Urinary bladder (tissue), 4 donors: ENCODE data around the gene SMS. TPM values are rescaled to one million over a fixed set of nuclear protein-coding genes. Genes with fewer than 3 reads are reported as not detected.
"Not testable (repeated sequence)": the region's sequence is repeated elsewhere in the genome, so short reads cannot be mapped to it uniquely, and the experiment has no call there.

Source experiments
- DNase-seq: peaks from one replicate; pipeline ENCODE4 v3.0.0-alpha.2; 2015; ENCODE audit errors: extremely low spot score
- H3K27ac ChIP-seq: one replicate; pipeline ENCODE4 v1.5.1; 2013; ENCODE audit warnings: low read depth, mild to moderate bottlenecking, moderate library complexity
- H3K36me3 ChIP-seq: one replicate; pipeline ENCODE4 v1.6.1; 2013; ENCODE audit warnings: mild to moderate bottlenecking, moderate library complexity; ENCODE audit not compliant: insufficient read depth
- H3K4me1 ChIP-seq: one replicate; pipeline ENCODE4 v1.6.1; 2013; ENCODE audit warnings: mild to moderate bottlenecking, moderate library complexity; ENCODE audit not compliant: insufficient read depth
- H3K4me3 ChIP-seq: one replicate; pipeline ENCODE4 v1.5.1; 2013; ENCODE audit warnings: low read depth, low read length
- WGBS: extraction: QIAGEN DNeasy Blood & Tissue Kit; methylation state at CpG from one replicate; pipeline ENCODE4 v1.1.7; 2013; 5-methylcytosine and 5-hydroxymethylcytosine counted together
- polyA plus RNA-seq: library from polyadenylated mRNA; stranded (reverse); fragments of 200-250 nt; gene quantifications from one replicate; pipeline ENCODE4 v1.2.3, GENCODE V29; 2013
- total RNA-seq: library from RNA; depleted of rRNA; stranded (reverse); fragments of >200 nt; gene quantifications from one replicate; pipeline ENCODE4 v1.2.3, GENCODE V29; 2014
- donor health status: healthy with polysubstance abuse.
- donor health status: healthy.

SMS gene
- total and polyA plus RNA-seq, 2 donors = 62.3 to 69.6 TPM

DNA sequence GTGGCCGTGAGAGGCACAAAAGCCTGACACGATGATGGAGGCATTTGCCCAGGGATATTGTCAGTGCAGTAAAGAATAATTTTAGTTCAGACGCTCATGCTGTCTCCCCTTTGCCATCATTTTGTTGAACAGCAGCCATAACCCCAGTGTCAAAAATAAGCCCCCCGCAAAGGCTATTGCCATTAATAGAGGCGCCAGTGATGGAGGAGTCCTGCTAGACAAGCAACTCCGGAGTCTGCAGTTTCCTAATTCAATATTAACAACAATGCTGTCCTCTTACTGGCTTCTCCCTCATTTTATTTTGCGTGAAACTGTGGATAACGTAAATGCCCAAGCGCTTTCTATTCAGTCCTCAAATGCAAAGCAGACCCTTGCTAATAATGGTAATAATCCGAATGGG lies 603 bp upstream of the SMS start:
- peak overlapping the region; percentile 82 for H3K4me3 ChIP-seq
- 32% methylated on average over 10 of the region's 10 CpGs for WGBS
- peak overlapping the region; percentile 27 for H3K27ac ChIP-seq
- H3K36me3 ChIP-seq = no peaks in the 10 kb centered on the region
- no peak for DNase-seq
- H3K4me1 ChIP-seq = no peaks in the 10 kb centered on the region

DNA sequence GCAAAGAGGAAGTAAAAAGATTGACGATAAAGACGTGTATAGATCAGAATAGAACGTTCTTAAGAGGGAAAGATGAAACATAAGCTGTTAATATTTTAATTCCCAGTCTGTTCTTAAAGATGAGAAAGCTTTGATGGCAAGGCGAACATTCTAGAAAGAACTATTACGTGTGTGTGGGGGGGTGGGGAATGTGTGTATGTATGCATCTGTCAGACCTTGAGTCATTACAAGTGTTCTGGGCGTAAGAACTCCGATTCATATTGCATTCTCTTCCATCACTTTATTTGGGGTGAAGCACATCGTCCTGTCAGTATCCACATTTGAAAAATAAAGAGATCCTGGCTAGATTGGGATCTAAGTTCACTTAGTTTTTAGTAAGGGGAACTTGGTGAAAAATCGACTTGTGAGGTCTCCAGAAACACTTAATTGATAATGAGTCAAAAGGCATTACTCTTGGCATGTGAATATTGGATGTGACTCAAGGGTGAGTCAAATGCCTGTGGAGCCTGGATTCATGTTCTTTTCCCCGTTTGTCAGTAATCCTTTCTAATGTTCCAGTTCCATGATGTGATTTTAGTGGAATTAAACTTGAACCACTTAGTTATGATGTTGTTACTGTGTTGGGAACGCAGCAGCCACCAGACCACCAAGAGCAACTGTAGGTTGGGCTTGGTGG lies 3.1 kb downstream of the SMS start:
- 56% methylated on average over 11 of the region's 11 CpGs for WGBS
- H3K27ac ChIP-seq = no peak overlapping the region
- no peaks in the 10 kb centered on the region for H3K4me1 ChIP-seq
- no peak for DNase-seq
- H3K36me3 ChIP-seq = no peaks in the 10 kb centered on the region
- H3K4me3 ChIP-seq = no peak overlapping the region

DNA sequence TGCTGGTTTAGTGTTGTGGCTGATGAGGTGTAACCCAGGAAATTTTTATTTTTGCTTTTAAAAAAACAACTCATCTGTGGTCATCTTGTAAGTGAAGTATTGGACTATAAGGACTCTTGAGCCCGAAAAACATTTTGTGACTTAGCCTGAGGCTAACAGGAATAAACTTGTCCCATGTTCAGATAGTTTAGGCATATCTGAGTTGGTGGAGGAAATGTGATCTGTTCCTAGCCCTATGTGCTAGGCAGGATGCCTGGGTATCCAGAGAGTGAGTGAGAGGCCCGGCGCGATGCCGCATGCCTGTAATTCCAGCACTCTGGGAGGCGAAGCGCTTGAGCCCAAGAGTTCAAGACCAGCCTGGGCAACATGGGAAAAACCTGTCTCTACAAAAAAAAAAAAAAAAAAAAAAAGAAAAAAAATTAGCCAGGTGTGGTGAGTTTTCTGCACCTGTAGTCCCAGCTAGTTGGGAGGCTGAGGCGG lies 3.7 kb downstream of the SMS start:
- H3K36me3 ChIP-seq = no peaks in the 10 kb centered on the region
- H3K4me1 ChIP-seq = no peaks in the 10 kb centered on the region
- H3K27ac ChIP-seq = no peak overlapping the region
- WGBS = 80% methylated on average over 8 of the region's 8 CpGs
- H3K4me3 ChIP-seq = no peak overlapping the region
- no peak for DNase-seq

DNA sequence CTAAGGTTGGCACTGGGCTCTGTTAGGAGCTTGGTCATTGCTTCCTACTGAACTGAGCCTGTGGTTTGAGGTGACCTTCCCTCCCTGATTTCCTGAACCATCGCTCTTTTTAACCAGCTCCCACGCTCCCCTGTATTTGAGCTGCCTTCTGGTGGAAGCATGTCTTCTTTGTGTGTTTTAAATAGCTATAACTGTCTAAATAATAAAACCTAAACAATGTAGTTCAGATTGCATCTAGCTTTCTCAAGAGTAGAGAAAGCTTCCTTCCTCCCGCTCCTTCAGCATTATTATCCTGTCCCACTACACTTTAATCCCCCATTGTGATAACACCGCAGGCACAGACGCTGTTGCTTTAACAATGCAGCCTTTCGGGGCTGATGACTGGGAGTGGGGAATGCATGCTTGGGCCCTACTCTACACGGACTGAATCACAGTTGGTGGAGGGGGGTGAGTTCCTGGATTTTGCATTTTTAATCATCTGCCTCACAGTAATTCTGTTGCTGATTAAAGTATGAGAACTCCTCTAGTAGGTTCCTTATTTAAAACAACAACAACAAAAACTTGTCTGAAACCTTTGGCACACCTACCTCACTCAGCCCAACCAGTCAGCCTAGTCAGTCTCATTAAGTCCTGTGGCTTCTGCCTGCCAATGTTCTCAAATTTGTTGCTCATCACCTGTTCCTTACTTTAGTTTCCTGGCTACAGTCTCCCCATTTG lies 6.6 kb downstream of the SMS start:
- Histone ChIP-seq H3K4me1 (no peaks in the 10 kb centered on the region), H3K4me3 (no peak overlapping the region), H3K27ac (peak overlapping the region; percentile 10), H3K36me3 (no peaks in the 10 kb centered on the region)
- WGBS = 12% methylated on average over 7 of the region's 7 CpGs
- DNase-seq = no peak

DNA sequence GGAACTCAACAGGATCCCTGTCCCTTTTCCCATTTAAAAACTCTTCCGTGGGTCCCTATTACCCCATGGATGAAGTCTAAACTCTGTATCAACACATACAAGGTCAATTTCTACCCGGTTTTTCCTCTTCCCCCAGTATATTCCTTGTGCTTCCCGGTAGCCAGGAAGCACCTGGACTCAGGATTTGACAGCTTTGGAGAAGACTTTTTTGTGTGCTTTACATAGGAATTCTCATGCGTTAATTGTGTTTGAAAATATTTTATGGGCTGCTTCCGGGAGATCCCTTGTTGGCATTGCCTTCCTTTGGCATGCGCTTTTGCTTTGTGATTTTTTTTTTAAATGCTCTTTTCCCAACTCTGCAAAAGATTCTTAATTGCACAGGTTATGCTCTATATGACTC lies 7.2 kb downstream of the SMS start:
- peak overlapping the region; percentile 10 for H3K27ac ChIP-seq
- no peaks in the 10 kb centered on the region for H3K4me1 ChIP-seq
- 39% methylated on average over 6 of the region's 6 CpGs for WGBS
- H3K4me3 ChIP-seq = no peak overlapping the region
- no peak for DNase-seq
- H3K36me3 ChIP-seq = no peaks in the 10 kb centered on the region

DNA sequence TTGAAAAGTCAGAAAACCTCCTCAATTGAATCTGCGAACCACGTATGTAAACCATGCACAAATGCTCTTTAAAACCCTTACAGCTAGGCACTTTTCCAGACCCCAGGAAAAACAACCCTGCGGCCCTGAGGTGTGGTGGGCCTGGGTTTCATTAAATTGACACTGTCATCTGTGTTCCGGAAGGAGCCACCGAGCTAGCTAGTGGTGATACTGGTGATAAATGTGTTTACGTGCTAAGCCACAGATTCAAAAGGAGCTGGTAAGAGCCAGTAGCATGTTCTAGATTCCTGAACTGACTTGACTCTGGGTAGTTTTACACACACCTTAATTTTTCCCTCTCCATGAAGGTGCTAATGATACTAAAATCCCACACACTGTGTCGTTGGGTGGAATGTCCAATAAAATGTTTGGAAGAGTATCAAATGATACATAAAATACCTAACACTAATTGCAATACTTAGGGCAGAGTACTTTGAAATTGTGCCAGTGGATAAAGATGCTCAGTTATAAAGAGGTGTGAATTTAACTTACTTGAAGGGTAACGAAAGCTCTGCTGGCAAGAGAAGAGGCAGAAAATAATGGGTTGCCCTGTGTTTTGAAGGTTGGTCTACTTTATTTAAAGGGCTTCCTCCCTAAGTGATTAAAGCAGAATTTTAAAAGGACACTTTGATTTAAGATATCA lies 8.5 kb downstream of the SMS start:
- Histone ChIP-seq H3K36me3 (no peaks in the 10 kb centered on the region), H3K4me3 (no peak overlapping the region), H3K4me1 (no peaks in the 10 kb centered on the region), H3K27ac (no peak overlapping the region)
- WGBS = 52% methylated on average over 8 of the region's 8 CpGs
- no peak for DNase-seq

DNA sequence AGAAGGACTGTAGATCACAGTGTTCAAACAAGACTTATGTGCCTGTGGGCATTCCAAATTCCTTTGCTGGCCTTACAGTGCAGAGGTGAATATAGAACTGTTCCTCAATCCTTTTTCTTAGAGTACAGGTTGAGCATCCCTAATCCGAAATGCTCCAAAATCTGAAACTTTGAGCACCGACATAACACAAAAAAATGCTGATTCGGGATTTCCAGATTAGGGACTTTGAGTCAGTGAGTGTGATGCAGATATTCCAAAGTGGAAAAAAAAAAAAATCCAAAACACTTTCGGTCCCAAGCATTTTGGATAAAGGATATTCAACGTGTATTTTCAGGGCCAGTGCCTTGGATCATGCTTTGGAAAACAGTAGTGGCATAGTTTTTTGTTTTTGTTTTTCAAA lies 9.2 kb downstream of the SMS start:
- H3K36me3 ChIP-seq = no peaks in the 10 kb centered on the region
- WGBS = 80% methylated on average over 5 of the region's 5 CpGs
- H3K27ac ChIP-seq = no peak overlapping the region
- H3K4me3 ChIP-seq = no peak overlapping the region
- no peak for DNase-seq
- no peaks in the 10 kb centered on the region for H3K4me1 ChIP-seq

DNA sequence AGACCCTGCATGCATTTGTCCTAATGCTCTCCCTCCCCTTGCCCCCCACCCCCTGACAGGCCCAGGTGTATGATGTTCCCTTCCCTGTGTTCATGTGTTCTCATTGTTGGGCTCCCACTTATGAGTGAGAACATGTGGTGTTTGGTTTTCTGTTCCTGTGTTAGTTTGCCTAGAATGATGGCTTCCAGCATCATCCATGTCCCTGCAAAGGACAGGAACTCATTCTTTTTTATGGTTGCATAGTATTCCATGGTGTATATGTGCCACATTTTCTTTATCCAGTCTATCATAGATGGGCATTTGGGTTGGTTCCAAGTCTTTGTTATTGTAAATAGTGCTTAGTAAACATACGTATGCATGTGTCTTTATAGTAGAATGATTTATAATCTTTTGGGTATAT lies 10.0 kb downstream of the SMS start:
- H3K27ac ChIP-seq, H3K4me3 ChIP-seq, H3K36me3 ChIP-seq, DNase-seq, H3K4me1 ChIP-seq: not testable (repeated sequence)
- 81% methylated on average over 1 of the region's 1 CpG for WGBS

DNA sequence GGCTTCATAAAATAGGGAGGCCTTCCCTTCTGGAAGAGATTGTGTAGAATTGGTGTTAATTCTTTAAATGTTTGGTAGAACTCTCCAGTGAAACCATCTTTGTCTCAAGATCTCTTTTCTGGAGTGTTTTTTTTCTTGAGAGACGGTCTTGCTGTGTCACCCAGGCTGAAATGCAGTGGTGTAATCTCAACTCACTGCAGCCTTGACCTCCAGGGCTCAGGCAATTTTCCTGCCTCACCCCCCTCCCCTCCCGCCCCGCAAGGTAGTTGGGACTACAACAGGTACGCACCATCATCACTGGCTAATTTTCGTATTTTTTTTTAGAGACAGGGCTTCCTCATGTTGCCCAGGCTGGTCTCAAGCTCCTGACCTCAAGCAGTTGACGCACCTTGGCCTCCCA lies 12.1 kb downstream of the SMS start:
- DNase-seq = no peak
- no peaks in the 10 kb centered on the region for H3K4me1 ChIP-seq
- H3K27ac ChIP-seq = no peak overlapping the region
- 80% methylated on average over 6 of the region's 6 CpGs for WGBS
- H3K4me3 ChIP-seq = no peak overlapping the region
- H3K36me3 ChIP-seq = no peaks in the 10 kb centered on the region

DNA sequence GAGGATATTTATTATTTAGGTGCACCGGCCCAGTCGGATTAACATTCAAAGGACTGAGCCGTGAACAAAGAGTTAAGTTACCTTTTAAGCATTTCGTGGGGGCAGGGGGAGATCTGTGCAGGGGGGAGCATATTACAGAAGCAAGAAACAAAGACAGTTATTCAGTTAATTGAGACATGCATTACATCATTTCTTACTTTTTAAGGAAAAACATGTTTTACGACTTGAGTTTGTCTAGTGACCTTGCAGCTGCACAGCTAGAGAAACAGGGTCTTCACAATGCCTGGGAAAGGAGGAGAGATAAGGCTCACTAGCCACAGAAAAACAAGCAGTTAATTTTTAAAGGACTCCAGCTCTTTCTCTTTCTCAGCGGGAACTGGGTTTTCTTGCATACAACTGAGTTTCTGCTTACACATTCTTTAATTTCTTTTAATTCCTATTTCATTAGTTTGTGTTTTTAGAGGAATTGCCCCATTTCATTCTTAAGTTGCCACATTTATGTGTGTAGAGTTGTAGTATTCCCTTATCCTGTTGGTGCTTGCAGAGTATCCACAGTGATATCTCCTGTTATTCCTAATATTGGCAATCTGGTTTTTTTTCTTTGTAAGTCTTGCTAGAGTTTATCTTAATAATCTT lies 12.8 kb downstream of the SMS start:
- WGBS = 66% methylated on average over 6 of the region's 6 CpGs
- not testable (repeated sequence) for H3K27ac ChIP-seq

DNA sequence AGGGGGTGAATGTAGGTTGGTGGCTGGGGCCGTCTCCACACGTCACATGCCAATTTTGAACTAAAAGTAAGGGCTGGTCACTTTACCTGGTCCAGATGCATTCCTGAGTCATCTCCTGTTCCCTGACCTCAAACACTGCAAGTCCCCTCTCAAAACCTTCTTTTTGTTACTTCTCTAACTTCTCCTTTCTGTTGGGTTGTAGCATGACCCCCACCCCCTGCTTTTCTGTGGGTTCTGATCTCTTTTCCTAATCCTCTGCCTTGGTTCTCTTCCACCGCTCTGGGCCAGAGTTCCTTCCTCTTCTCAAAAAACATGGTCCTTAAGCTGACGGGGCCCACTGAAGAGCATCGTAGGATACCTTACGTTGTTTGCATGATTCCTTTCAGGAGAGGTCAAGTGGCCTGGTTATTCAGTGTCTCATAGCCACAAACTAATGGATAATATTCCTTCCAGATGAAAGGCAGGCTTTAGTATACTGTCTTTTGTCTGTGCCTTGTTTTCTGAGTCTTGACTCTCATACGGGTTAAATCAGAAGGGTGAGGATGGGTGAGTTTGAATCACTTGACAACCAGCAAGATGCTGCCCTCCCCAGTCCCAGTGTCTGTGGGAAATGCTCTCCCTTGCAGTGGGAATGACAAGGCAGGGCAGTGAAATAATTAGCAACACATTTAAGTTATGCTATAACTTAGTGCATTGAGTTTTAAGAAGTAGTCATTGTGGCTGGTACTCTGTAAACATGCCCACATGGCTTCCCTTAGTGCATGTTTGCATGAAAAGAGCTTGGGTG lies 15.1 kb downstream of the SMS start:
- H3K4me3 ChIP-seq = no peak overlapping the region
- H3K27ac ChIP-seq = no peak overlapping the region
- WGBS = 37% methylated on average over 7 of the region's 7 CpGs
- no peak for DNase-seq
- no peaks in the 10 kb centered on the region for H3K36me3 ChIP-seq
- H3K4me1 ChIP-seq = no peaks in the 10 kb centered on the region

More for the DNA sequence above, 12.8 kb downstream of the SMS start:
- not testable (repeated sequence) for DNase-seq, H3K36me3 ChIP-seq, H3K4me3 ChIP-seq, H3K4me1 ChIP-seq

DNA sequence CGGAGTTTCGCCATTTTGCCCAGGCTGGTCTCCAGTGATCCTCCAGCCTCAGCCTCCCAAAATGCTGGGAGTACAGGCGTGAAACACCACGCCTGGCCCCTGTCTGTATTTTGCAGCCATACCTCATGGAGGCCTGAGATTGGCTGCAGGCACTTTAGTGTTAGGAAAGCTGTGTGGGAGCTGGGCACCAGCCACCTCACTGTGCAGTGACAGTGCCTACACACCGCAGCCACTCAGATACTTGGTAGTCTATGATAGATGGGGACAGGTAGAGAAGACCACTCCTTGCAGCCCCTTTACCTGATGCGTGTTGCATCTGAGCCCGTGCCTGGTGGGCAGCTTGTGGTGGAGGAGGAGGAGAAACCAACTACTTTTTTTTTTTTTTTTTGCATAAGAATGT lies 16.3 kb downstream of the SMS start:
- H3K36me3 ChIP-seq = no peaks in the 10 kb centered on the region
- no peaks in the 10 kb centered on the region for H3K4me1 ChIP-seq
- 98% methylated on average over 7 of the region's 7 CpGs for WGBS
- DNase-seq = no peak
- H3K4me3 ChIP-seq = no peak overlapping the region
- H3K27ac ChIP-seq = no peak overlapping the region

DNA sequence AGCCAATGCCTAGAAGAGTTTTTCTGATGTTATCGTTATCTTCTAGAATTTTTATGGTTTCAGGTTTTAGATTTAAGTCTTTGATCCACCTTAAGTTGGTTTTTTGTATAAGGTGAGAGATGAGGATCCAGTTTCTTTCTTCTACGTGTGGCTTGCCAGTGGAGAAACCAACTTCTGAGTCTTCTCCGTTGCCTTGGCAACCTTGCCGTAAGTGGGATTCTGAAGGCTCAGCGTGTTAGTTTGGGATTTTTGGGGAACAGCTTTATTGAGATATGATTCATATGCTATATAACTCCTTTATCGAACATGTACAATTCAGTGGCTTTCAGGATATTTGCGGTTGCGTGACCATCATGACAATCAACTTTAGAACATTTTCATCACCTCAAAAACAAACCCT lies 17.7 kb downstream of the SMS start:
- 79% methylated on average over 8 of the region's 8 CpGs for WGBS
- Histone ChIP-seq H3K36me3 (no peaks in the 10 kb centered on the region), H3K27ac (no peak overlapping the region), H3K4me1 (no peaks in the 10 kb centered on the region), H3K4me3 (no peak overlapping the region)
- DNase-seq = no peak
